H1 (cell line): Measurements from ENCODE around the gene DYNAP. TPM values are rescaled to one million over a fixed set of nuclear protein-coding genes. Genes with fewer than 3 reads are reported as not detected.

Experiments
- CTCF ChIA-PET: fragments of 300-600 bp; sonication (Branson Sonifier 250); formaldehyde crosslinking; loops from one replicate; lab custom pipeline; 2021; ENCODE audit not compliant: partially characterized antibody; lab: Charles Lee
- POLR2A ChIA-PET: fragments of 300-600 bp; sonication (Branson Sonifier 250); formaldehyde crosslinking; loops from one replicate; lab custom pipeline; 2021; ENCODE audit warnings: inconsistent platforms; ENCODE audit not compliant: partially characterized antibody; lab: Charles Lee
- DNase-seq, 2 experiments: peaks; one replicate each; pipeline versions ENCODE4 v3.0.0 to v3.0.0-alpha.2; 2010 to 2022; ENCODE audit warnings: low spot score in 2 of 2, low read depth in 1 of 2, mixed read lengths in 1 of 2
- FAIRE-seq: peaks from 2 replicates; lab custom pipeline; 2011; peaks lifted over from hg19 to GRCh38; lab: Jason Lieb, UNC
- H2AFZ ChIP-seq: 2 replicates; pipeline ENCODE4 v1.8.1; 2012; ENCODE audit warnings: low read length, inconsistent platforms
- H2AK5ac ChIP-seq: 2 replicates; pipeline ENCODE4 v1.6.1; 2013; ENCODE audit warnings: low read depth, low read length
- H2BK120ac ChIP-seq: replicated peaks from 2 replicates; pipeline ENCODE3; 2013; ENCODE audit warnings: low read depth, low read length, inconsistent platforms
- H2BK12ac ChIP-seq: 2 replicates; pipeline ENCODE4 v1.6.1; 2013; ENCODE audit warnings: low read depth, low read length
- H2BK15ac ChIP-seq: 2 replicates; pipeline ENCODE4 v1.6.1; 2013; ENCODE audit warnings: low read length
- H2BK20ac ChIP-seq: 2 replicates; pipeline ENCODE4 v1.6.1; 2013; ENCODE audit warnings: low read length
- H2BK5ac ChIP-seq: 2 replicates; pipeline ENCODE4 v1.6.1; 2013; ENCODE audit warnings: low read depth, low read length
- H3K14ac ChIP-seq: 2 replicates; pipeline ENCODE4 v1.6.1; 2013; ENCODE audit warnings: inconsistent platforms; ENCODE audit not compliant: insufficient read length
- H3K18ac ChIP-seq: 2 replicates; pipeline ENCODE4 v1.6.1; 2013; ENCODE audit warnings: low read length; ENCODE audit errors: extremely low read depth
- H3K23ac ChIP-seq: 2 replicates; pipeline ENCODE4 v1.6.1; 2013; ENCODE audit warnings: inconsistent platforms; ENCODE audit not compliant: insufficient read length
- H3K23me2 ChIP-seq: 2 replicates; pipeline ENCODE4 v1.6.1; 2013; ENCODE audit warnings: low read depth, low read length
- H3K27ac ChIP-seq: 2 replicates; pipeline ENCODE4 v1.6.1; 2011; ENCODE audit warnings: low read depth, low read length, inconsistent platforms
- H3K27me3 ChIP-seq, 4 experiments: replicated peaks in 1 of 4; 1 replicate in 1 of 4; 2 replicates in 3 of 4; pipeline versions ENCODE4 v1.6.1 to v1.8.1; 2011 to 2013; ENCODE audit warnings: low read length in 3 of 4, mild to moderate bottlenecking in 3 of 4, inconsistent platforms in 2 of 4, mixed read lengths in 2 of 4, moderate library complexity in 1 of 4; ENCODE audit not compliant: control insufficient read depth in 3 of 4, insufficient read depth in 3 of 4; ENCODE audit errors: extremely low read depth in 1 of 4
- H3K36me3 ChIP-seq, 4 experiments: 2 replicates each; pipeline versions ENCODE4 v1.6.1 to v1.8.1; 2011 to 2013; ENCODE audit warnings: mild to moderate bottlenecking in 4 of 4, low read length in 3 of 4, moderate library complexity in 2 of 4, control low read depth in 1 of 4, inconsistent platforms in 1 of 4; ENCODE audit not compliant: insufficient read depth in 4 of 4, control insufficient read depth in 2 of 4
- H3K4ac ChIP-seq: replicated peaks from 2 replicates; pipeline ENCODE3; 2013; ENCODE audit warnings: low read length, low read depth, mixed read lengths, inconsistent platforms; ENCODE audit not compliant: insufficient read length
- H3K4me1 ChIP-seq, 4 experiments: replicated peaks in 1 of 4; 1 replicate in 1 of 4; 2 replicates in 3 of 4; pipeline versions ENCODE4 v1.6.1 to v1.8.1; 2011 to 2013; ENCODE audit warnings: low read length in 3 of 4, inconsistent platforms in 2 of 4, mixed read lengths in 1 of 4; ENCODE audit not compliant: insufficient read depth in 4 of 4, control insufficient read depth in 3 of 4
- H3K4me2 ChIP-seq, 2 experiments: 2 replicates each; pipeline versions ENCODE4 v1.6.1 to v1.8.1; 2011 to 2013; ENCODE audit warnings: low read depth in 2 of 2, low read length in 2 of 2, control low read depth in 1 of 2, inconsistent platforms in 1 of 2, mild to moderate bottlenecking in 1 of 2; ENCODE audit not compliant: insufficient read depth in 1 of 2
- H3K4me3 ChIP-seq, 4 experiments: fragments of 200-600, 300-600 bp in 1 of 4; sonication (generic), shearing (Covaris generic), sonication (Bioruptor Twin) in 1 of 4; 2 replicates each; pipeline versions ENCODE4 v1.5.1 to v1.8.1; 2011 to 2016; ENCODE audit warnings: low read length in 4 of 4, low read depth in 3 of 4, control low read depth in 2 of 4, inconsistent platforms in 2 of 4, mild to moderate bottlenecking in 2 of 4, mixed read lengths in 1 of 4, moderate library complexity in 1 of 4; ENCODE audit not compliant: insufficient read depth in 2 of 4; ENCODE audit errors: extremely low read depth in 1 of 4
- H3K56ac ChIP-seq: replicated peaks from 2 replicates; pipeline ENCODE3; 2013; ENCODE audit warnings: low read depth, mild to moderate bottlenecking, mixed read lengths, low read length, inconsistent platforms; ENCODE audit not compliant: insufficient read length
- H3K79me1 ChIP-seq: 2 replicates; pipeline ENCODE4 v1.6.1; 2013; ENCODE audit warnings: low read depth, low read length, control low read depth
- H3K79me2 ChIP-seq, 2 experiments: 2 replicates each; pipeline versions ENCODE4 v1.6.1 to v1.8.1; 2012 to 2013; ENCODE audit warnings: low read length in 2 of 2, mild to moderate bottlenecking in 2 of 2, inconsistent platforms in 1 of 2; ENCODE audit not compliant: insufficient read depth in 2 of 2, control insufficient read depth in 1 of 2
- H3K9ac ChIP-seq, 4 experiments: replicated peaks in 1 of 4; 1 replicate in 1 of 4; 2 replicates in 3 of 4; pipeline versions ENCODE4 v1.6.1 to v1.8.1; 2011 to 2013; ENCODE audit warnings: low read depth in 3 of 4, low read length in 3 of 4, control low read depth in 2 of 4, mild to moderate bottlenecking in 2 of 4, moderate library complexity in 2 of 4, inconsistent platforms in 1 of 4; ENCODE audit errors: extremely low read depth in 1 of 4
- H3K9me3 ChIP-seq, 2 experiments: 2 replicates each; pipeline versions ENCODE4 v1.6.1 to v1.8.1; 2012 to 2013; ENCODE audit warnings: mild to moderate bottlenecking in 2 of 2, moderate library complexity in 2 of 2, control low read depth in 1 of 2, inconsistent platforms in 1 of 2, low read depth in 1 of 2, low read length in 1 of 2, mixed read lengths in 1 of 2; ENCODE audit not compliant: insufficient read depth in 2 of 2
- H4K20me1 ChIP-seq, 2 experiments: replicated peaks in 1 of 2; 2 replicates each; pipeline versions ENCODE3 to v1.8.1; 2011 to 2013; ENCODE audit warnings: inconsistent platforms in 2 of 2, low read length in 2 of 2, mild to moderate bottlenecking in 1 of 2; ENCODE audit not compliant: insufficient read depth in 2 of 2, control insufficient read depth in 1 of 2
- H4K5ac ChIP-seq: 2 replicates; pipeline ENCODE4 v1.6.1; 2013; ENCODE audit warnings: low read length, low read depth, mixed read lengths, inconsistent platforms; ENCODE audit not compliant: insufficient read length
- H4K8ac ChIP-seq: 2 replicates; pipeline ENCODE4 v1.8.0; 2013; ENCODE audit warnings: mild to moderate bottlenecking, moderate library complexity, low read length, inconsistent platforms; ENCODE audit not compliant: insufficient read depth; ENCODE audit errors: extremely low read depth
- H4K91ac ChIP-seq: replicated peaks from 2 replicates; pipeline ENCODE3; 2013; ENCODE audit warnings: low read length, mixed read lengths, inconsistent platforms; ENCODE audit not compliant: insufficient read length
- CEBPB ChIP-seq: IDR thresholded peaks from 2 replicates; pipeline ENCODE4 v1.6.1; 2012; ENCODE audit warnings: low read depth, low read length
- CHD2 ChIP-seq: IDR thresholded peaks from 2 replicates; pipeline ENCODE4 v1.6.1; 2012; ENCODE audit warnings: low read length, improper control_type of control experiment
- JUND ChIP-seq: IDR thresholded peaks from 2 replicates; pipeline ENCODE4 v1.6.1; 2011; ENCODE audit warnings: mild to moderate bottlenecking, improper control_type of control experiment, low read length
- RAD21 ChIP-seq, 2 experiments: IDR thresholded peaks in 1 of 2; conservative IDR thresholded peaks in 1 of 2; 2 replicates each; pipeline ENCODE4 v1.6.1; 2011; ENCODE audit warnings: low read depth in 2 of 2, low read length in 2 of 2, improper control_type of control experiment in 1 of 2, inconsistent platforms in 1 of 2, mild to moderate bottlenecking in 1 of 2, moderate library complexity in 1 of 2
- RBBP5 ChIP-seq: IDR thresholded peaks from 2 replicates; pipeline ENCODE4 v1.7.1; 2012; ENCODE audit warnings: low read depth, mild to moderate bottlenecking, inconsistent platforms, low read length, moderate library complexity, borderline replicate concordance
- RFX5 ChIP-seq: IDR thresholded peaks from 2 replicates; pipeline ENCODE4 v1.6.1; 2011; ENCODE audit warnings: low read depth, low read length, improper control_type of control experiment, borderline replicate concordance
- RXRA ChIP-seq: IDR thresholded peaks from 2 replicates; pipeline ENCODE4 v1.6.1; 2011; ENCODE audit warnings: low read depth, mild to moderate bottlenecking, low read length, moderate library complexity; ENCODE audit not compliant: insufficient read depth
- SIN3A ChIP-seq, 2 experiments: IDR thresholded peaks in 1 of 2; conservative IDR thresholded peaks in 1 of 2; 2 replicates each; pipeline ENCODE4 v1.6.1; 2011 to 2012; ENCODE audit warnings: low read length in 2 of 2, improper control_type of control experiment in 1 of 2, low read depth in 1 of 2, mild to moderate bottlenecking in 1 of 2
- SP1 ChIP-seq: IDR thresholded peaks from 2 replicates; pipeline ENCODE4 v1.6.1; 2011; ENCODE audit warnings: low read depth, low read length
- SP2 ChIP-seq: IDR thresholded peaks from 2 replicates; pipeline ENCODE4 v1.6.1; 2012; ENCODE audit warnings: mild to moderate bottlenecking, low read length, inconsistent platforms
- TBP ChIP-seq: IDR thresholded peaks from 2 replicates; pipeline ENCODE4 v1.6.1; 2011; ENCODE audit warnings: low read depth, low read length, improper control_type of control experiment
- WGBS, 2 experiments: shearing (Covaris generic) in 1 of 2; methylation state at CpG; one replicate each; pipeline versions ENCODE4 v1.1.6 to v1.1.7; 2013 to 2015; ENCODE audit warnings: low lambda C conversion rate in 2 of 2, mixed read lengths in 2 of 2, inconsistent platforms in 1 of 2, low coverage in 1 of 2, missing lambda C conversion rate in 1 of 2; ENCODE audit not compliant: insufficient replicate concordance in 2 of 2, insufficient coverage in 1 of 2, insufficient read length in 1 of 2; ENCODE audit errors: extremely low coverage in 1 of 2, missing lambda C conversion rate in 1 of 2; 5-methylcytosine and 5-hydroxymethylcytosine counted together
- polyA plus RNA-seq, 7 experiments: library from polyadenylated mRNA; depleted of rRNA in 3 of 7; stranded (reverse) in 5 of 7; unstranded in 2 of 7; fragments of >200 nt in 5 of 7; fragments of 200-250 nt in 2 of 7; gene quantifications; 1 replicate in 5 of 7; 2 replicates in 1 of 7; 4 replicates in 1 of 7; pipeline versions ENCODE4 v1.2.1 to v1.2.3, GENCODE V29; 2011 to 2013; ENCODE audit warnings: missing spikeins in 2 of 7, mixed read lengths in 2 of 7
- total RNA-seq: library from RNA; stranded (reverse); fragmentation: NEBNext Ultra II Directional; extraction: Animal tissue kit (Norgen Biotek cat#: 25700); gene quantifications from 2 replicates; pipeline ENCODE4 v1.2.1, GENCODE V29; 2021
- TF ChIP-seq, protein P1 (sequence below), 3 experiments: IDR thresholded peaks; 1 replicate in 2 of 3; 2 replicates in 1 of 3; pipeline versions ENCODE4 v1.5.1 to v1.6.1; 2011; ENCODE audit warnings: low read length in 3 of 3, mild to moderate bottlenecking in 3 of 3, inconsistent platforms in 2 of 3, low read depth in 1 of 3, moderate library complexity in 1 of 3; ENCODE audit not compliant: insufficient read depth in 1 of 3; ENCODE audit errors: control extremely low read depth in 1 of 3

Gene DYNAP
- total and polyA plus RNA-seq, 2 of the 8 experiments (the other 6 are each of a cell fraction or from before 2014, with no cell fraction given): 0.22 to 1.5 TPM

DNA sequence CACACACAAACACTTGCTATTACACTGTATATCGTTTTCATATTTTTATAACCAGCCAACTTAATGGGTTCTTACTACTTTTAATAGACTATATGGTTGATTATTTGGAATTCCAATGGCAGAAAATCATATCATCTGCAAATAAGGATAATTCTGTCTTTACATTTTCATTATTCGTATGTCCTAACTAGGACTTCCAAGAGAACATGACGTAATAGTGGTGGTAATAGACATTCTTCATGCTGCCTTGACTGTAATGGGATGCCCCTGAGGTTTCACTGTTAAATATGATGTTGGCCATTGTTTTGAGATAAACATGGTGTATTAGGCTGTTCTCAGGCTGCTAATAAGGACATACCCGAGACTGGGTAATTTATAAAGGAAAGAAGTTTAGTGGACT lies 45.2 kb downstream of the DYNAP start:
- WGBS, 2 experiments: 90% methylated on average over 4 of the region's 4 CpGs; no CpG with 5 or more reads in 1 of the 2 experiments
- CTCF ChIA-PET: no interaction called here
- Histone ChIP-seq H2AK5ac (no peak overlapping the region), H3K9me3 (no peaks in the 10 kb centered on the region), H2BK120ac (no peak overlapping the region), H3K79me1 (no peaks in the 10 kb centered on the region), H3K18ac (no peak overlapping the region), H3K23me2 (no peaks in the 10 kb centered on the region), H3K4ac (no peak overlapping the region), H3K56ac (no peak overlapping the region), H2BK15ac (no peak overlapping the region), H2BK12ac (no peak overlapping the region), H2AFZ (no peak overlapping the region), H3K23ac (no peak overlapping the region), H2BK5ac (no peak overlapping the region), H3K27me3 (no peaks in the 10 kb centered on the region), H4K91ac (no peak overlapping the region), H3K27ac (no peak overlapping the region), H4K20me1 (no peaks in the 10 kb centered on the region), H2BK20ac (no peak overlapping the region), H3K14ac (no peak overlapping the region), H4K5ac (no peak overlapping the region), H3K4me1 (no peaks in the 10 kb centered on the region), H4K8ac (no peak overlapping the region), H3K36me3 (no peaks in the 10 kb centered on the region), H3K4me2 (no peak overlapping the region), H3K4me3 (no peak overlapping the region), H3K79me2 (no peaks in the 10 kb centered on the region), H3K9ac (no peak overlapping the region)
- DNase-seq: no peak
- FAIRE-seq: no peak
- POLR2A ChIA-PET: no interaction called here
- TF ChIP-seq SP1 (no peak), SP2 (no peak), JUND (no peak), RBBP5 (no peak), RAD21 (IDR thresholded peaks at IDR 0.05 in 1 of 2, conservative IDR thresholded peaks at IDR 0.05 in 1 of 2; ENCODE audit: low read depth in 2 of 2, low read length in 2 of 2) (no peak), CHD2 (no peak), SIN3A (conservative IDR thresholded peaks at IDR 0.05 in 1 of 2, IDR thresholded peaks at IDR 0.05 in 1 of 2; ENCODE audit: low read depth in 1 of 2, low read length in 2 of 2) (no peak), RXRA (no peak), CEBPB (no peak), RFX5 (no peak), TBP (no peak)
- TF ChIP-seq, protein P1, sequence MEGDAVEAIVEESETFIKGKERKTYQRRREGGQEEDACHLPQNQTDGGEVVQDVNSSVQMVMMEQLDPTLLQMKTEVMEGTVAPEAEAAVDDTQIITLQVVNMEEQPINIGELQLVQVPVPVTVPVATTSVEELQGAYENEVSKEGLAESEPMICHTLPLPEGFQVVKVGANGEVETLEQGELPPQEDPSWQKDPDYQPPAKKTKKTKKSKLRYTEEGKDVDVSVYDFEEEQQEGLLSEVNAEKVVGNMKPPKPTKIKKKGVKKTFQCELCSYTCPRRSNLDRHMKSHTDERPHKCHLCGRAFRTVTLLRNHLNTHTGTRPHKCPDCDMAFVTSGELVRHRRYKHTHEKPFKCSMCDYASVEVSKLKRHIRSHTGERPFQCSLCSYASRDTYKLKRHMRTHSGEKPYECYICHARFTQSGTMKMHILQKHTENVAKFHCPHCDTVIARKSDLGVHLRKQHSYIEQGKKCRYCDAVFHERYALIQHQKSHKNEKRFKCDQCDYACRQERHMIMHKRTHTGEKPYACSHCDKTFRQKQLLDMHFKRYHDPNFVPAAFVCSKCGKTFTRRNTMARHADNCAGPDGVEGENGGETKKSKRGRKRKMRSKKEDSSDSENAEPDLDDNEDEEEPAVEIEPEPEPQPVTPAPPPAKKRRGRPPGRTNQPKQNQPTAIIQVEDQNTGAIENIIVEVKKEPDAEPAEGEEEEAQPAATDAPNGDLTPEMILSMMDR (IDR thresholded peaks at IDR 0.05; ENCODE audit: control extremely low read depth in 1 of 3, insufficient read depth in 1 of 3, low read depth in 1 of 3, low read length in 3 of 3): no peak
